SK-N-SH (cell line): ENCODE measurements around the gene FATE1. TPM values are rescaled to one million over a fixed set of nuclear protein-coding genes. Genes with fewer than 3 reads are reported as not detected.

ENCODE experiments used
- CTCF ChIA-PET: fragments of 300-600, 350-600 bp; formaldehyde crosslinking; extraction: SDS; loops from one replicate; lab custom pipeline; 2021; lab: Yijun Ruan, JAX
- POLR2A ChIA-PET: fragments of 350-600 bp; sonication (Branson Sonifier 250); formaldehyde crosslinking; extraction: SDS; loops from one replicate; lab custom pipeline; 2020; ENCODE audit warnings: antibody characterized with exemption, inconsistent platforms; lab: Yijun Ruan, JAX
- DNase-seq: peaks from one replicate; pipeline ENCODE4 v3.0.0; 2012
- H2AFZ ChIP-seq: fragments of 200-600 bp; sonication (generic); 2 replicates; pipeline ENCODE4 v1.8.1; 2016; ENCODE audit warnings: antibody characterized with exemption, mild to moderate bottlenecking, low read depth
- H3F3A ChIP-seq: fragments of 200-600 bp; sonication (generic); replicated peaks from 2 replicates; pipeline ENCODE3; 2016; ENCODE audit warnings: antibody characterized with exemption, mild to moderate bottlenecking; ENCODE audit not compliant: insufficient read depth
- H3K27ac ChIP-seq, 2 experiments: fragments of 200-500 bp in 1 of 2; fragments of 200-600 bp in 1 of 2; sonication (Bioruptor generic) in 1 of 2; sonication (generic), shearing (Covaris generic) in 1 of 2; 2 replicates each; pipeline versions ENCODE4 v1.5.1 to v1.6.1; 2014 to 2016; ENCODE audit warnings: low read depth in 2 of 2, inconsistent platforms in 1 of 2, low read length in 1 of 2, mild to moderate bottlenecking in 1 of 2, mixed read lengths in 1 of 2
- H3K27me3 ChIP-seq: fragments of 200-600 bp; sonication (generic), shearing (Covaris generic); 2 replicates; pipeline ENCODE4 v1.6.1; 2016; ENCODE audit warnings: mixed run types; ENCODE audit not compliant: insufficient read depth
- H3K36me3 ChIP-seq, 2 experiments: fragments of 200-500 bp in 1 of 2; fragments of 200-600 bp in 1 of 2; sonication (Bioruptor generic) in 1 of 2; sonication (generic) in 1 of 2; replicated peaks in 1 of 2; 2 replicates each; pipeline versions ENCODE3 to v1.5.1; 2014 to 2016; ENCODE audit warnings: low read length in 1 of 2, mild to moderate bottlenecking in 1 of 2; ENCODE audit not compliant: insufficient read depth in 2 of 2, control insufficient read depth in 1 of 2
- H3K4me1 ChIP-seq, 2 experiments: fragments of 200-500 bp in 1 of 2; fragments of 200-600 bp in 1 of 2; sonication (Bioruptor generic) in 1 of 2; sonication (generic), shearing (Covaris generic) in 1 of 2; 2 replicates each; pipeline versions ENCODE4 v1.5.1 to v1.6.1; 2014 to 2016; ENCODE audit warnings: low read depth in 1 of 2, low read length in 1 of 2, mixed run types in 1 of 2; ENCODE audit not compliant: insufficient read depth in 2 of 2, control insufficient read depth in 1 of 2
- H3K4me2 ChIP-seq: fragments of 200-600 bp; sonication (generic), shearing (Covaris generic); 2 replicates; pipeline ENCODE4 v1.6.1; 2017; ENCODE audit warnings: mixed run types
- H3K4me3 ChIP-seq, 2 experiments: fragments of 200-500 bp in 1 of 2; fragments of 200-600 bp in 1 of 2; sonication (Bioruptor generic) in 1 of 2; sonication (generic), shearing (Covaris generic) in 1 of 2; 2 replicates each; pipeline versions ENCODE4 v1.5.1 to v1.8.1; 2014 to 2016; ENCODE audit warnings: low read depth in 2 of 2, inconsistent platforms in 1 of 2, low read length in 1 of 2, mild to moderate bottlenecking in 1 of 2, mixed read lengths in 1 of 2, moderate library complexity in 1 of 2
- H3K79me2 ChIP-seq: fragments of 200-600 bp; sonication (generic); 2 replicates; pipeline ENCODE4 v1.8.1; 2017; ENCODE audit warnings: mild to moderate bottlenecking; ENCODE audit not compliant: insufficient read depth
- H3K9ac ChIP-seq: fragments of 200-600 bp; sonication (generic); 2 replicates; pipeline ENCODE4 v1.6.1; 2017; ENCODE audit warnings: mixed run types
- H3K9me2 ChIP-seq: fragments of 200-600 bp; sonication (generic); 2 replicates; pipeline ENCODE4 v1.6.1; 2017; ENCODE audit warnings: mixed run types
- H3K9me3 ChIP-seq: fragments of 200-600 bp; sonication (generic); 2 replicates; pipeline ENCODE4 v1.6.1; 2017; ENCODE audit warnings: mixed run types, mild to moderate bottlenecking, moderate library complexity
- H4K20me1 ChIP-seq: fragments of 200-600 bp; sonication (generic); 2 replicates; pipeline ENCODE4 v1.6.1; 2017; ENCODE audit warnings: mild to moderate bottlenecking, mixed run types; ENCODE audit not compliant: insufficient read depth
- ELF1 ChIP-seq: IDR thresholded peaks from 2 replicates; pipeline ENCODE4 v1.4.0; 2012
- EP300 ChIP-seq, 2 experiments: IDR thresholded peaks; 2 replicates each; pipeline versions ENCODE4 v1.4.0 to v1.6.1; 2012; ENCODE audit warnings: borderline replicate concordance in 1 of 2, low read depth in 1 of 2, low read length in 1 of 2
- EZH2phosphoT487 ChIP-seq: fragments of 200-600 bp; sonication (generic); IDR thresholded peaks from 2 replicates; pipeline ENCODE4 v1.6.1; 2017; ENCODE audit warnings: low read depth, mixed run types, mild to moderate bottlenecking, antibody characterized with exemption, moderate library complexity, borderline replicate concordance
- FOSL2 ChIP-seq: IDR thresholded peaks from 2 replicates; pipeline ENCODE4 v1.4.0; 2012; ENCODE audit warnings: low read depth, mild to moderate bottlenecking, moderate library complexity, borderline replicate concordance
- FOXJ3 ChIP-seq: sonication (generic); formaldehyde crosslinking; IDR thresholded peaks from 2 replicates; pipeline ENCODE4 v1.5.1; 2020; ENCODE audit warnings: mild to moderate bottlenecking, missing genetic modification reagents
- NFIC ChIP-seq: IDR thresholded peaks from 2 replicates; pipeline ENCODE4 v1.4.0; 2012; ENCODE audit warnings: borderline replicate concordance
- NRF1 ChIP-seq: IDR thresholded peaks from 2 replicates; pipeline ENCODE4 v1.6.1; 2012; ENCODE audit warnings: low read depth, mild to moderate bottlenecking, low read length
- POLR2AphosphoS5 ChIP-seq: IDR thresholded peaks from 2 replicates; pipeline ENCODE4 v1.6.1; 2012; ENCODE audit warnings: low read depth, low read length
- RAD21 ChIP-seq: IDR thresholded peaks from 2 replicates; pipeline ENCODE4 v1.6.1; 2012; ENCODE audit warnings: mild to moderate bottlenecking, low read length
- RFX5 ChIP-seq: IDR thresholded peaks from 2 replicates; pipeline ENCODE4 v1.6.1; 2012; ENCODE audit warnings: mild to moderate bottlenecking, improper control_type of control experiment, low read length
- TAF1 ChIP-seq: IDR thresholded peaks from 2 replicates; pipeline ENCODE4 v1.6.1; 2012; ENCODE audit warnings: low read depth, mild to moderate bottlenecking, low read length, moderate library complexity, borderline replicate concordance
- TCF12 ChIP-seq: IDR thresholded peaks from 2 replicates; pipeline ENCODE4 v1.4.0; 2012
- TEAD4 ChIP-seq: IDR thresholded peaks from 2 replicates; pipeline ENCODE4 v1.4.0; 2012; ENCODE audit warnings: mild to moderate bottlenecking, borderline replicate concordance; ENCODE audit not compliant: insufficient read depth
- YY1 ChIP-seq: IDR thresholded peaks from 2 replicates; pipeline ENCODE4 v1.4.0; 2012; ENCODE audit warnings: low read depth, mild to moderate bottlenecking
- WGBS: methylation state at CpG from one replicate; pipeline ENCODE4 v1.1.6; 2017; ENCODE audit warnings: low lambda C conversion rate; 5-methylcytosine and 5-hydroxymethylcytosine counted together
- polyA plus RNA-seq, 3 experiments: library from polyadenylated mRNA; depleted of rRNA; stranded (reverse); fragments of >200 nt; gene quantifications; 2 replicates each; pipeline ENCODE4 v1.2.3, GENCODE V29; 2012
- TF ChIP-seq, protein P1 (sequence below): fragments of 150-350 bp; IDR thresholded peaks from 2 replicates; pipeline ENCODE4 v1.6.1; 2017; ENCODE audit warnings: antibody characterized with exemption, low read length, low read depth, borderline replicate concordance
- TF ChIP-seq, protein P2 (sequence below): IDR thresholded peaks from 2 replicates; pipeline ENCODE4 v1.4.0; 2012; ENCODE audit warnings: low read depth
- TF ChIP-seq, protein P3 (sequence below): fragments of 150-350 bp; IDR thresholded peaks from 2 replicates; pipeline ENCODE4 v1.6.1; 2016; ENCODE audit warnings: mild to moderate bottlenecking, low read depth, low read length
- TF ChIP-seq, protein P4 (sequence below): IDR thresholded peaks from 2 replicates; pipeline ENCODE4 v1.4.0; 2012; ENCODE audit warnings: low read depth, borderline replicate concordance

FATE1 gene
- polyA plus RNA-seq, 1 of the 3 experiments (the other 2 are of a cell fraction): not detected

- Histone ChIP-seq H3K9ac (no peak overlapping the region), H3K4me1 (no peaks in the 10 kb centered on the region), H3K4me3 (no peak overlapping the region), H3K4me2 (no peak overlapping the region), H3K36me3 (no peaks in the 10 kb centered on the region), H2AFZ (no peak overlapping the region), H3F3A (no peaks in the 10 kb centered on the region), H3K27me3 (peaks cover 34% of the 10 kb centered on the region; the same call in 1 of the 2 replicates), H3K27ac (no peak overlapping the region), H3K79me2 (no peaks in the 10 kb centered on the region), H4K20me1 (no peaks in the 10 kb centered on the region), H3K9me3 (no peaks in the 10 kb centered on the region), H3K9me2 (no peaks in the 10 kb centered on the region)
- no peak for TF ChIP-seq FOXJ3 (CRISPR knock-in tag)
- TF ChIP-seq RAD21: no peak
- no peak for TF ChIP-seq NFIC
- no peak for TF ChIP-seq TEAD4
- TF ChIP-seq, protein P1, sequence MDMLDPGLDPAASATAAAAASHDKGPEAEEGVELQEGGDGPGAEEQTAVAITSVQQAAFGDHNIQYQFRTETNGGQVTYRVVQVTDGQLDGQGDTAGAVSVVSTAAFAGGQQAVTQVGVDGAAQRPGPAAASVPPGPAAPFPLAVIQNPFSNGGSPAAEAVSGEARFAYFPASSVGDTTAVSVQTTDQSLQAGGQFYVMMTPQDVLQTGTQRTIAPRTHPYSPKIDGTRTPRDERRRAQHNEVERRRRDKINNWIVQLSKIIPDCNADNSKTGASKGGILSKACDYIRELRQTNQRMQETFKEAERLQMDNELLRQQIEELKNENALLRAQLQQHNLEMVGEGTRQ: no peak
- TF ChIP-seq EZH2phosphoT487: no peak
- TF ChIP-seq ELF1: no peak
- TF ChIP-seq TCF12: no peak
- no peak for TF ChIP-seq POLR2AphosphoS5
- no peak for TF ChIP-seq YY1
- TF ChIP-seq RFX5: no peak
- TF ChIP-seq, protein P2, sequence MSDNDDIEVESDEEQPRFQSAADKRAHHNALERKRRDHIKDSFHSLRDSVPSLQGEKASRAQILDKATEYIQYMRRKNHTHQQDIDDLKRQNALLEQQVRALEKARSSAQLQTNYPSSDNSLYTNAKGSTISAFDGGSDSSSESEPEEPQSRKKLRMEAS: no peak
- no peak for TF ChIP-seq NRF1
- TF ChIP-seq TAF1: no peak
- no peak for TF ChIP-seq EP300 (IDR thresholded peaks at IDR 0.05; ENCODE audit: borderline replicate concordance in 1 of 2, low read depth in 1 of 2, low read length in 1 of 2)
- TF ChIP-seq, protein P3, sequence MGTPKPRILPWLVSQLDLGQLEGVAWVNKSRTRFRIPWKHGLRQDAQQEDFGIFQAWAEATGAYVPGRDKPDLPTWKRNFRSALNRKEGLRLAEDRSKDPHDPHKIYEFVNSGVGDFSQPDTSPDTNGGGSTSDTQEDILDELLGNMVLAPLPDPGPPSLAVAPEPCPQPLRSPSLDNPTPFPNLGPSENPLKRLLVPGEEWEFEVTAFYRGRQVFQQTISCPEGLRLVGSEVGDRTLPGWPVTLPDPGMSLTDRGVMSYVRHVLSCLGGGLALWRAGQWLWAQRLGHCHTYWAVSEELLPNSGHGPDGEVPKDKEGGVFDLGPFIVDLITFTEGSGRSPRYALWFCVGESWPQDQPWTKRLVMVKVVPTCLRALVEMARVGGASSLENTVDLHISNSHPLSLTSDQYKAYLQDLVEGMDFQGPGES: no peak
- POLR2A ChIA-PET: no interaction called here
- DNase-seq: no peak
- WGBS: 36% methylated on average over 5 of the region's 5 CpGs
- CTCF ChIA-PET: interaction anchor here (0.6 to 5.2 kb wide), 11 partner anchors 8 to 1176 kb away, joined by 3 to 55 read pairs (median 4); no protein-coding TSS in a partner anchor
These were observed 34.7 kb downstream of the FATE1 start for GRCh38 chrX:151750511-151750910.

- DNase-seq: no peak
- Histone ChIP-seq H4K20me1 (no peaks in the 10 kb centered on the region), H3K4me3 (no peak overlapping the region), H2AFZ (no peak overlapping the region), H3K4me2 (no peak overlapping the region), H3K9ac (no peak overlapping the region), H3K36me3 (no peaks in the 10 kb centered on the region), H3K79me2 (no peaks in the 10 kb centered on the region), H3F3A (no peaks in the 10 kb centered on the region), H3K27ac (no peak overlapping the region), H3K4me1 (no peaks in the 10 kb centered on the region), H3K27me3 (peaks cover 36% of the 10 kb centered on the region; the same call in 1 of the 2 replicates), H3K9me3 (no peaks in the 10 kb centered on the region), H3K9me2 (no peaks in the 10 kb centered on the region)
- WGBS: 3% methylated on average over 5 of the region's 5 CpGs
- ChIA-PET CTCF (interaction anchor here (0.6 to 5.2 kb wide), 20 partner anchors 9 to 1069 kb away, joined by 3 to 55 read pairs (median 4); no protein-coding TSS in a partner anchor), POLR2A (no interaction called here)
- TF ChIP-seq, protein P4, sequence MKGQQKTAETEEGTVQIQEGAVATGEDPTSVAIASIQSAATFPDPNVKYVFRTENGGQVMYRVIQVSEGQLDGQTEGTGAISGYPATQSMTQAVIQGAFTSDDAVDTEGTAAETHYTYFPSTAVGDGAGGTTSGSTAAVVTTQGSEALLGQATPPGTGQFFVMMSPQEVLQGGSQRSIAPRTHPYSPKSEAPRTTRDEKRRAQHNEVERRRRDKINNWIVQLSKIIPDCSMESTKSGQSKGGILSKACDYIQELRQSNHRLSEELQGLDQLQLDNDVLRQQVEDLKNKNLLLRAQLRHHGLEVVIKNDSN: no peak
- no peak for TF ChIP-seq FOSL2
These were observed 37.0 kb downstream of the FATE1 start for GRCh38 chrX:151752847-151753246.
